ENCODE measurements around the gene SH3PXD2A.

Gene SH3PXD2A

DNA sequence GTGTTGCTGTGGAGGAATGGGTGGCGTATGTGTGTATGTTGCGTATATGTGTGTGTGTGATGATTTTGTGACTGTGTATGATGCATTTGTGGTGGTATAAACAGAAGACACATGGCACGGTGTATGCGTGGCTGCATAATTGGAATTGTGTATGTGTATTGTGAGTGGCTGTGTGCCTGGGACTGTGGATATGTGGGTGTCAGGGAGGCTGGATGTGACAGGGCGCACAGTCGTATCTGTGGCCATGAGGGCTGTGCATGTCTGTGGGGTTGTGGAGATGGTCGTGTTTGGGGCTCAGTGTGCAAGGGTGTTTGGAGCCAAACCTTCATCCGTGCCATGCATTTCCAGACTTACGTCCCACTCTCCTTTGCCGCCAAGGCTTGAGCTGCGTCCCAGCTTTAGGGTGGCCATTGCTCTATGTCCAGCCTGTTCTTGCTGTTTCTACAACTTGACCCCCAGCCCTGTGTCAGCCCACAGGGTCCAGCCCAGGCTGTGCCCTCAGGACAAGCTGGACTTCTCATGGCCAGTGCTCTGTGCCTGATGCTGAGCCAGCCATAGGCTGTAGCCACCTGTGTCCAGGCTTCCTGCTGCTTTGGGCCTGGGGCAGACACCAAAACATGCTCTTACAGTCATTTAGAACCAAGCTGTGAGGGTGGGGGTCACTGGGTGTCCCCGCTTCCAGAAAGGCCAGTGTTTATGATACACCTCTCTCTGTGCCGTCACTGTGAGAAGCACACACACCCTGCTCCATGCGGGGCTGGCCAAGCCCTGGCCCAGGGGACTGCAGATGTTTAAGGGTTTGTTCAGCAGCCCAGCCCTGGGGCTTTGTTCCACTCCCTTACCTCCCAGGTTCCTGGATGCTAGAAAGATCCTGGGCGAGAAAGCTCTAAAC lies 234.2 kb downstream of the SH3PXD2A start:
- TF ChIP-seq, protein P1, sequence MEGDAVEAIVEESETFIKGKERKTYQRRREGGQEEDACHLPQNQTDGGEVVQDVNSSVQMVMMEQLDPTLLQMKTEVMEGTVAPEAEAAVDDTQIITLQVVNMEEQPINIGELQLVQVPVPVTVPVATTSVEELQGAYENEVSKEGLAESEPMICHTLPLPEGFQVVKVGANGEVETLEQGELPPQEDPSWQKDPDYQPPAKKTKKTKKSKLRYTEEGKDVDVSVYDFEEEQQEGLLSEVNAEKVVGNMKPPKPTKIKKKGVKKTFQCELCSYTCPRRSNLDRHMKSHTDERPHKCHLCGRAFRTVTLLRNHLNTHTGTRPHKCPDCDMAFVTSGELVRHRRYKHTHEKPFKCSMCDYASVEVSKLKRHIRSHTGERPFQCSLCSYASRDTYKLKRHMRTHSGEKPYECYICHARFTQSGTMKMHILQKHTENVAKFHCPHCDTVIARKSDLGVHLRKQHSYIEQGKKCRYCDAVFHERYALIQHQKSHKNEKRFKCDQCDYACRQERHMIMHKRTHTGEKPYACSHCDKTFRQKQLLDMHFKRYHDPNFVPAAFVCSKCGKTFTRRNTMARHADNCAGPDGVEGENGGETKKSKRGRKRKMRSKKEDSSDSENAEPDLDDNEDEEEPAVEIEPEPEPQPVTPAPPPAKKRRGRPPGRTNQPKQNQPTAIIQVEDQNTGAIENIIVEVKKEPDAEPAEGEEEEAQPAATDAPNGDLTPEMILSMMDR (conservative IDR thresholded peaks at IDR 0.05; ENCODE audit: low read depth, low read length) = no peak
- no peak for DNase-seq (ENCODE audit: low read depth)
- no peak overlapping the region for H3K4me3 ChIP-seq (ENCODE audit: low read length)

DNA sequence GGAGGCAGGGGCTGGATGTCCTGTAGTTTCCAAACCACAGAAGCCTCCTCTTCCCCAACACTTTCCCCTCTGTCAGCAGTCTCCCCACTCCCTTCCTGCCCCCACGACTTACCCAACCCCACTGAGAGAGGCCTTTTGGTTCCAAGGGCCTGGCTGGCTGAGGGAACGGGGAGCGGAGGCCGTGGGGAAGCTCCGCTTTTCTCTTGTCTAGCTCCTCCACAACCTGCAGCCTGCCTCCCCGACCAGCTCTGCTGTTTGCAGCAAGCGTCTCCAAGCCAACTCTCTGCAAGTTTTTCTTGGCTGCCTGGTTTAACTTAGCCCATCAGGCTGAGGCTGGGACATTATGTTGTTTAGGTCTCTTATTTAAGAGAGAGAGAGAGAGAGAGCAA lies 235.0 kb downstream of the SH3PXD2A start:
- no peak for DNase-seq (ENCODE audit: low read depth)
- no peak overlapping the region for H3K4me3 ChIP-seq (ENCODE audit: low read length)
- TF ChIP-seq, protein P1 (conservative IDR thresholded peaks at IDR 0.05; ENCODE audit: low read depth, low read length) = no peak

DNA sequence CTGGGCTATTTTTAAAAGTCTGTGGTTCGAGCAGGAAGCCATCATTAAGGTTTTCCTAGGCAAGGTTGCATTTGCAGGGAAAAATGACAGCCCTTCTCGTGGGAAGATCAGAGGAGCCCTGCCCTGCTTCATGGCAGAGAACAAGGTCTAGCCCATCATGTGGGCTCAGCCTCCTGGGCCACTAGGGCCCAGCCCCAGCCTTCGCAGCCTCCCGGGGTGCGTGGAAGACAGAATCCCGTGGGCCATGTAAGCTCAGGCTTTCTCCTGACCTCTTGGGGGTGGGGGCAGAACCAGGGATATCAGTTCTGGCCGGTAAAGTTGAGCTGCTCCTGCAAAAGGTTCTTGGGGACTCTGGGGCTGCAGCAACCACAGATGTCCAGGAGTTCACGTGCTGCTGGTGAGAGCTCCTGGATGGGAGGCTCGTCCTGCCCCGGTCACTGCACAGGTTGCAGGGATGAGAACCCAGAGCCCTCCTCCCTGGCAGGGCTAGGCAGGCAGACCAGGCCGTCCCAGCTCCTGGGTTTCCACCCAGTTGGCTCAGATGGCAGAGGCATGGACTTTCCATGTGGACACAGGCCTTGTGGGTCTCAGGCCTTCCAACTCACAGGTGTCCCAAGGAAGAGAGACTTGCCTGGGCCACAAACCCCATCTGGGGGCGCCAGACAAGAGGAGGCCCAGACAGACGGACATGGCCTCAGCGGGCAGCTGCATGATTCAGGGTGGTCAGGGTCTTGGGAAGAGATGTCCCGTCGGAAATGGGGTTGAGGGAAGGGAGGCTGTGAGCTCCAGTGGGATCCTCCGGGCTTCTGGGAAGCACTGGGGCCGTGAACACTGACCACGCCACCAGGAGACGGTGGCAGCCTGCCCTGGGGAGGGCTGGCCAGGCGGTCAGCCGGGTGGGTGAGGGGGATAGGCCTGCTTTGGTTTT lies 235.7 kb downstream of the SH3PXD2A start:
- H3K4me3 ChIP-seq (ENCODE audit: low read length) = no peak overlapping the region
- no peak for DNase-seq (ENCODE audit: low read depth)
- TF ChIP-seq, protein P1 (conservative IDR thresholded peaks at IDR 0.05; ENCODE audit: low read depth, low read length) = no peak

DNA sequence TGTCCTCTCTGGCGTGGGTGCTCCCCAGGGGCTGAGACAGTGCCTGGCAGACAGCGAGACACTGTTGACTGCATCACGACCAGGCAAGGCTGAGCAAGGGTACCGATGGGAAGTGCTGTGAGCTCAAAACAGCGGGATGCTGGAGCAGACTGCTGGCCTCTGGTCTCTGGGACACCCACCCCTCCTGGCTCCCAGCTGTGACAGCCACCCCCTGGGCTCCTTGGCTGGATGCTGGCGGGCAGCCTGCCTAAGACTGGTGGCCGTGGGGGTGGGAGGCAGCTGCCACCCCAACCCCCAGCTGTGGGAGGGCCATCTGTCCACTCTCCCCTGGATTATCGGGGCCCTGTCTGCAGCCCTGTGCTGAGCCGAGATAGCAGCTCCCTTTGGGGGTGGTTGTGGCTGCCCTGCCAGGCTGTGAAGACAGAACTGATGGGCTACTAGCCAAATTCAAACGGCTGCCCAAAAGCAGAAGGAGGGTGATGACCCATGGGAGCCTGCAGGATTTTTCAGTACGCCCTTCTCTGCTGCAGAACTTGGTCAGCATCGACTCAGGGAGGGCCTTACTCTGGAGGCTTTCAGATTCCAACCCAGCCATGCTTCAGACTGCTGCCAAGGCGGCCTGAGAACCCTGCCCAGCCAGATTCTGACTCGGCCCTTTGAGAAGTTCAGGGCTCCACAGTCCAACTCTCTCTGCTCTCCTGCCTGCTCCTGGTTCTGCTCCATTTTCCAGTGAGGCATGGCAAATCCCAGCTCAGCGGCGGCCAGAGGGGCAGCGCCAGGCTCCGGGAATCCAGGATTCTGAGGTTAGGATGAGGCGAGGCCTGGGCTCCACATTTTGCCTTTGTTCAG lies 236.6 kb downstream of the SH3PXD2A start:
- no peak for DNase-seq (ENCODE audit: low read depth)
- H3K4me3 ChIP-seq (ENCODE audit: low read length) = no peak overlapping the region
- TF ChIP-seq, protein P1 (conservative IDR thresholded peaks at IDR 0.05; ENCODE audit: low read depth, low read length) = no peak

DNA sequence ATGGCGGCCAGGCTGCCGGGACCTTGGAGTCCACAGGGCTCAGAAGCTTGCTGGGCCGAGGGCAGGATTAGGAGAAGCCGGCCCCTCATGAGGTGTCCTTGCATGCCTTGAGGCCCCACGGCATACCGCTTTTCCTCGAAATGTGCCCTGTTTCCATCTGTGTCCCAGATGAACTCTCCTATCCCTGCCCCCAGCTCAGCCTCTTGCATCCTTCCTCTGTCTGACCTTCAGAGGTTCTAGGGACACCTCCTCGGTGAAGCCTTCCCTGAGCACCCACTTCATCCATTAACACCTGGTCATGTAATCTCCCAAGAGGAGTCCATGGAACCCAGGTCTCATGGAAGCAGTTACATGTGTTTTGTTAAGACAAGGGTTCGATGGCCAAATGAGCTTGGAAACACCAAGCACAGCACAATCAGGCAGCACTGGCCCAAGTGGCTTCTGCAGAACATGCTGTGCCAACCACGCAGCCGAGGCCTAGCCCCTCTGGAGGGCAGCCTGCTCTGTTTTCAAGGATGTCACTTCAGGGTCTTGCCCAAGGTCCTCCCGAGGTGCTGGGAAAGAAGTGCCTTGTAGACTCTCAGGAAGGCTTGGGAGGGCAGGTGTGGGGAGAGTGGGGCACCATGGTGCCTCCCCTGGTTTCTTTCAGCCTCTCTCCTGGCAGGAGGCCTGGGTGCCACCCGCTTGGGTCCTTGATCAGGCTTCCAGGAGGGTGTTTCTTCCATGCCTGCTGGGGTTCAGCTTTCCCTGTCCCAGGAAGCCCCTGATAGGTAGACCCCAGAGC lies 237.6 kb downstream of the SH3PXD2A start:
- TF ChIP-seq, protein P1 (conservative IDR thresholded peaks at IDR 0.05; ENCODE audit: low read depth, low read length) = no peak
- no peak overlapping the region for H3K4me3 ChIP-seq (ENCODE audit: low read length)
- DNase-seq (ENCODE audit: low read depth) = no peak

Measured in retinal pigment epithelial cell (primary cell).